Right lobe of liver (tissue), 6 donors: ENCODE measurements around the gene RAP1GDS1. TPM values are rescaled to one million over a fixed set of nuclear protein-coding genes. Genes with fewer than 3 reads are reported as not detected.

Source experiments
- ATAC-seq, 4 donors: fragments of 200-7000 bp; cut with Tn5 transposase; one replicate each; pipeline ENCODE4 v1.9.1; 2020; ENCODE audit warnings: mild to moderate bottlenecking in 4 of 4, moderate library complexity in 4 of 4
- DNase-seq, 3 donors: peaks; one replicate each; pipeline ENCODE4 v3.0.0-alpha.2; 2020
- H3K27ac ChIP-seq, 3 donors: fragments of 200-600 bp; one replicate each; pipeline ENCODE4 v1.8.0; 2022
- H3K27me3 ChIP-seq, 2 donors: fragments of 200-600 bp; one replicate each; pipeline ENCODE4 v1.8.0; 2022
- H3K36me3 ChIP-seq, 4 donors: fragments of 200-600 bp; sonication (generic) in 1 of 4; one replicate each; pipeline versions ENCODE4 v1.5.1 to v1.8.0; 2017 to 2022; ENCODE audit warnings: control low read depth in 1 of 4
- H3K4me1 ChIP-seq, 4 donors: fragments of 200-600 bp; sonication (generic) in 1 of 4; one replicate each; pipeline versions ENCODE4 v1.5.1 to v1.8.0; 2017 to 2022; ENCODE audit warnings: control low read depth in 1 of 4
- H3K4me3 ChIP-seq, 3 donors: fragments of 200-600 bp; one replicate each; pipeline ENCODE4 v1.8.0; 2022
- H3K9me3 ChIP-seq, 4 donors: fragments of 200-600 bp; sonication (generic) in 1 of 4; one replicate each; pipeline versions ENCODE4 v1.5.1 to v1.8.0; 2017 to 2022; ENCODE audit warnings: control low read depth in 1 of 4
- CTCF ChIP-seq, 4 donors: fragments of 200-600 bp in 3 of 4; fragments of 450-650 bp in 1 of 4; IDR thresholded peaks; one replicate each; pipeline versions ENCODE4 v1.5.1 to v1.8.0; 2016 to 2022; ENCODE audit warnings: antibody characterized with exemption in 4 of 4, mild to moderate bottlenecking in 2 of 4
- POLR2A ChIP-seq: fragments of 450-650 bp; IDR thresholded peaks from one replicate; pipeline ENCODE4 v1.6.1; 2017; ENCODE audit warnings: antibody characterized with exemption, mild to moderate bottlenecking
- WGBS: methylation state at CpG from one replicate; pipeline ENCODE4 v1.1.6; 2018; ENCODE audit warnings: low coverage, low lambda C conversion rate; ENCODE audit not compliant: insufficient coverage; ENCODE audit errors: missing lambda C conversion rate; 5-methylcytosine and 5-hydroxymethylcytosine counted together
- intact Hi-C, 2 donors: fragments of 100-400 bp; cut with DNase I; formaldehyde crosslinking; loops; one replicate each; pipeline versions ENCODE4 v1.11.2 to v1.14.1; 2022
- total RNA-seq, 6 experiments: library from RNA; depleted of rRNA in 2 of 6; stranded (reverse); fragments of >200 nt in 2 of 6; fragmentation: NEBNext Ultra II Directional in 3 of 6; extraction: Animal tissue kit (Norgen Biotek cat#: 25700) in 3 of 6; gene quantifications; one replicate each; pipeline versions ENCODE4 v1.1.0 to v1.2.4, GENCODE V29; 2016 to 2023
- donor health status: DM: no; HTN: yes; CAD: no.
- donor health status: DM: no; HTN: no; CAD: no.
- donor health status: DM: no; HTN: no; CAD: no.
- donor health status: DM: no; HTN: yes; CAD: no.
- donor health status: DM: no; HTN: yes; CAD: no.

The RAP1GDS1 gene
- total RNA-seq, 6 experiments from 2014 or later: 17.4 to 29.8 (median 20.9) TPM

GRCh38 chr4:98387345-98388026 lies 126.3 kb downstream of the RAP1GDS1 start:
- 90% methylated on average over 5 of the region's 5 CpGs for WGBS

GRCh38 chr4:98394134-98394533 lies 132.9 kb downstream of the RAP1GDS1 start:
- WGBS: 100% methylated on average over 1 of the region's 1 CpG
- Histone ChIP-seq H3K36me3 (no peaks in the 10 kb centered on the region), H3K4me1 (no peaks in the 10 kb centered on the region), H3K27ac (no peak overlapping the region), H3K4me3 (no peak overlapping the region), H3K27me3 (no peaks in the 10 kb centered on the region), H3K9me3 (no peaks in the 10 kb centered on the region)
- DNase-seq (no peak), ATAC-seq (no peak)
- TF ChIP-seq POLR2A (no peak), CTCF (IDR thresholded peaks at IDR 0.05) (no peak)
- intact Hi-C loops: no loop called here

More at GRCh38 chr4:98387345-98388026, 126.3 kb downstream of the RAP1GDS1 start:
- Histone ChIP-seq H3K27ac (no peak overlapping the region), H3K9me3 (no peaks in the 10 kb centered on the region), H3K4me3 (no peak overlapping the region), H3K36me3 (no peaks in the 10 kb centered on the region), H3K27me3 (no peaks in the 10 kb centered on the region), H3K4me1 (no peaks in the 10 kb centered on the region)
- TF ChIP-seq POLR2A (no peak), CTCF (IDR thresholded peaks at IDR 0.05) (no peak)
- intact Hi-C loops: no loop called here
- no peak for ATAC-seq
- no peak for DNase-seq

GRCh38 chr4:98399915-98400314 lies 138.7 kb downstream of the RAP1GDS1 start:
- H3K27ac ChIP-seq: no peak overlapping the region
- ATAC-seq (no peak), DNase-seq (no peak)
- no peaks in the 10 kb centered on the region for H3K9me3 ChIP-seq
- H3K27me3 ChIP-seq: no peaks in the 10 kb centered on the region
- no peaks in the 10 kb centered on the region for H3K4me1 ChIP-seq
- 83% methylated on average over 1 of the region's 1 CpG for WGBS
- H3K4me3 ChIP-seq: no peak overlapping the region
- intact Hi-C loops: no loop called here
- no peaks in the 10 kb centered on the region for H3K36me3 ChIP-seq
- TF ChIP-seq POLR2A (no peak), CTCF (IDR thresholded peaks at IDR 0.05) (no peak)

- 75% methylated on average over 2 of the region's 2 CpGs for WGBS
- Histone ChIP-seq H3K4me3 (no peak overlapping the region), H3K36me3 (peaks cover 0 to 2% (median 0%) of the 10 kb centered on the region in 4 donors), H3K27ac (no peak overlapping the region), H3K4me1 (no peaks in the 10 kb centered on the region), H3K9me3 (no peaks in the 10 kb centered on the region), H3K27me3 (no peaks in the 10 kb centered on the region)
- DNase-seq (no peak), ATAC-seq (no peak)
- intact Hi-C loops: no loop called here
- TF ChIP-seq POLR2A: no peak
- TF ChIP-seq CTCF (IDR thresholded peaks at IDR 0.05): no peak
Observed at GRCh38 chr4:98406819-98407218, 145.6 kb downstream of the RAP1GDS1 start.
